Large intestine (tissue), 3 donors: ENCODE measurements around the gene CC2D2B. TPM values are rescaled to one million over a fixed set of nuclear protein-coding genes. Genes with fewer than 3 reads are reported as not detected.
"Not testable (repeated sequence)": the region's sequence is repeated elsewhere in the genome, so short reads cannot be mapped to it uniquely, and the experiment has no call there.

Source experiments
- DNase-seq, 2 donors: peaks; one replicate each; pipeline versions ENCODE4 v3.0.0 to v3.0.0-alpha.2; 2013
- H3K27ac ChIP-seq: one replicate; pipeline ENCODE4 v1.5.1; 2013; ENCODE audit warnings: low read length
- H3K27me3 ChIP-seq: 2 replicates; pipeline ENCODE4 v1.6.1; 2013; ENCODE audit warnings: low read length; ENCODE audit not compliant: control insufficient read depth, insufficient read depth
- H3K36me3 ChIP-seq: 2 replicates; pipeline ENCODE4 v1.6.1; 2013; ENCODE audit warnings: low read length; ENCODE audit not compliant: control insufficient read depth, insufficient read depth
- H3K4me1 ChIP-seq: one replicate; pipeline ENCODE4 v1.6.1; 2013; ENCODE audit warnings: low read length; ENCODE audit not compliant: control insufficient read depth, insufficient read depth
- H3K4me3 ChIP-seq: one replicate; pipeline ENCODE4 v1.5.1; 2013; ENCODE audit warnings: low read length
- H3K9me3 ChIP-seq: one replicate; pipeline ENCODE4 v1.6.1; 2013; ENCODE audit warnings: mild to moderate bottlenecking, low read depth, low read length, moderate library complexity; ENCODE audit not compliant: control insufficient read depth
- WGBS: methylation state at CpG from one replicate; pipeline ENCODE4 v1.1.5; 2013; ENCODE audit warnings: low lambda C conversion rate; ENCODE audit not compliant: insufficient coverage; 5-methylcytosine and 5-hydroxymethylcytosine counted together
- polyA plus RNA-seq: library from polyadenylated mRNA; unstranded; fragments of 120-200 nt; gene quantifications from one replicate; pipeline ENCODE4 v1.2.1, GENCODE V29; 2013

Gene CC2D2B
- polyA plus RNA-seq, 1 donor = 1.2 TPM

- Histone ChIP-seq H3K4me1 (no peaks in the 10 kb centered on the region), H3K9me3 (no peaks in the 10 kb centered on the region), H3K27me3 (no peaks in the 10 kb centered on the region), H3K27ac (peak overlapping the region; percentile 74), H3K36me3 (peaks cover 3% of the 10 kb centered on the region), H3K4me3 (peak overlapping the region; percentile 83)
- 70% methylated on average over 3 of the region's 22 CpGs for WGBS
- peak; percentile 27 to 77 for DNase-seq
Observed at GRCh38 chr10:95906677-95907455, 909 bp upstream of the CC2D2B start.

- no CpG with 5 or more reads among the region's 4 CpGs for WGBS
- H3K27ac ChIP-seq = no peak overlapping the region
- H3K4me3 ChIP-seq = no peak overlapping the region
Observed at GRCh38 chr10:95908450-95908849, 675 bp downstream of the CC2D2B start.

GRCh38 chr10:95909561-95909960 is 1.8 kb downstream of the CC2D2B start:
- H3K27ac ChIP-seq = no peak overlapping the region
- no peaks in the 10 kb centered on the region for H3K27me3 ChIP-seq
- H3K4me3 ChIP-seq = no peak overlapping the region
- no peaks in the 10 kb centered on the region for H3K9me3 ChIP-seq
- no CpG with 5 or more reads among the region's 2 CpGs for WGBS
- no peak for DNase-seq
- no peaks in the 10 kb centered on the region for H3K4me1 ChIP-seq
- H3K36me3 ChIP-seq = no peaks in the 10 kb centered on the region

More at GRCh38 chr10:95908450-95908849, 675 bp downstream of the CC2D2B start:
- no peaks in the 10 kb centered on the region for H3K4me1 ChIP-seq
- H3K27me3 ChIP-seq = no peaks in the 10 kb centered on the region
- H3K36me3 ChIP-seq = peaks cover 3% of the 10 kb centered on the region
- DNase-seq = no peak
- H3K9me3 ChIP-seq = no peaks in the 10 kb centered on the region

- H3K9me3 ChIP-seq, H3K4me1 ChIP-seq, H3K36me3 ChIP-seq, H3K27ac ChIP-seq, DNase-seq, H3K4me3 ChIP-seq, H3K27me3 ChIP-seq: not testable (repeated sequence)
Observed at GRCh38 chr10:95916039-95916438, 8.3 kb downstream of the CC2D2B start.

- no peaks in the 10 kb centered on the region for H3K36me3 ChIP-seq
- DNase-seq = no peak
- WGBS = no CpG with 5 or more reads among the region's 6 CpGs
- no peaks in the 10 kb centered on the region for H3K27me3 ChIP-seq
- H3K27ac ChIP-seq = no peak overlapping the region
- no peaks in the 10 kb centered on the region for H3K9me3 ChIP-seq
- H3K4me1 ChIP-seq = no peaks in the 10 kb centered on the region
- no peak overlapping the region for H3K4me3 ChIP-seq
Observed at GRCh38 chr10:95920798-95921426, 13.1 kb downstream of the CC2D2B start.

GRCh38 chr10:95925033-95925432 is 17.3 kb downstream of the CC2D2B start:
- no peak overlapping the region for H3K4me3 ChIP-seq
- no peak overlapping the region for H3K27ac ChIP-seq
- WGBS = 71% methylated on average over 2 of the region's 3 CpGs
- no peaks in the 10 kb centered on the region for H3K9me3 ChIP-seq
- no peaks in the 10 kb centered on the region for H3K36me3 ChIP-seq
- H3K4me1 ChIP-seq = no peaks in the 10 kb centered on the region
- no peak for DNase-seq
- H3K27me3 ChIP-seq = no peaks in the 10 kb centered on the region

- Histone ChIP-seq H3K36me3 (no peaks in the 10 kb centered on the region), H3K27ac (no peak overlapping the region), H3K9me3 (no peaks in the 10 kb centered on the region), H3K27me3 (no peaks in the 10 kb centered on the region), H3K4me1 (no peaks in the 10 kb centered on the region), H3K4me3 (no peak overlapping the region)
- no peak for DNase-seq
- WGBS = no CpG with 5 or more reads among the region's 2 CpGs
Observed at GRCh38 chr10:95935429-95935828, 27.7 kb downstream of the CC2D2B start.

- WGBS = 75% methylated on average over 3 of the region's 4 CpGs
- H3K36me3 ChIP-seq = no peaks in the 10 kb centered on the region
- DNase-seq = no peak
- H3K27ac ChIP-seq = no peak overlapping the region
- H3K4me1 ChIP-seq = no peaks in the 10 kb centered on the region
- H3K27me3 ChIP-seq = no peaks in the 10 kb centered on the region
- peaks cover 2% of the 10 kb centered on the region for H3K9me3 ChIP-seq
- no peak overlapping the region for H3K4me3 ChIP-seq
Observed at GRCh38 chr10:95941115-95941514, 33.3 kb downstream of the CC2D2B start.

- 29% methylated on average over 1 of the region's 7 CpGs for WGBS
- no peaks in the 10 kb centered on the region for H3K9me3 ChIP-seq
- H3K27me3 ChIP-seq = no peaks in the 10 kb centered on the region
- H3K27ac ChIP-seq = no peak overlapping the region
- H3K4me1 ChIP-seq = no peaks in the 10 kb centered on the region
- H3K36me3 ChIP-seq = no peaks in the 10 kb centered on the region
- H3K4me3 ChIP-seq = no peak overlapping the region
- no peak for DNase-seq
Observed at GRCh38 chr10:95963202-95963990, 55.6 kb downstream of the CC2D2B start.

- DNase-seq = no peak
- Histone ChIP-seq H3K9me3 (no peaks in the 10 kb centered on the region), H3K27me3 (no peaks in the 10 kb centered on the region), H3K27ac (no peak overlapping the region), H3K36me3 (no peaks in the 10 kb centered on the region), H3K4me3 (no peak overlapping the region), H3K4me1 (no peaks in the 10 kb centered on the region)
- WGBS = no CpG with 5 or more reads among the region's 1 CpG
Observed at GRCh38 chr10:95963991-95964389, 56.2 kb downstream of the CC2D2B start.
